GM12864 (cell line): Measurements from ENCODE around the gene CCT7.
"Not testable (repeated sequence)": the region's sequence is repeated elsewhere in the genome, so short reads cannot be mapped to it uniquely, and the experiment has no call there.

Experiments used
- DNase-seq: peaks from one replicate; pipeline ENCODE4 v3.0.0-alpha.2; 2011; ENCODE audit warnings: low read depth
- H3K4me3 ChIP-seq: 2 replicates; pipeline ENCODE4 v1.5.1; 2011; ENCODE audit warnings: mild to moderate bottlenecking, low read depth, low read length, control low read depth
- CTCF ChIP-seq: IDR thresholded peaks from 2 replicates; pipeline ENCODE4 v1.5.1; 2011; ENCODE audit warnings: low read depth, mild to moderate bottlenecking, moderate library complexity, low read length, control low read depth, inconsistent platforms; ENCODE audit errors: missing control alignments

The CCT7 gene

GRCh38 chr2:73233932-73234832, at the start of gene CCT7:
TSS of gene CCT7 (plus strand) at chr2:73234308. CDS start at chr2:73234379, 71 bp downstream.
- H3K4me3 ChIP-seq: peak within 1 kb of the TSS; percentile 78
- DNase-seq: peak; percentile 79
- no peak for TF ChIP-seq CTCF

- DNase-seq: no peak
- no peak for TF ChIP-seq CTCF
- H3K4me3 ChIP-seq: no peak overlapping the region
Measured at GRCh38 chr2:73185965-73186364, 48.1 kb upstream of the CCT7 start.

GRCh38 chr2:73187549-73187948, 46.6 kb upstream of the CCT7 start:
- no peak for TF ChIP-seq CTCF
- H3K4me3 ChIP-seq: no peak overlapping the region
- no peak for DNase-seq

- TF ChIP-seq CTCF: no peak
- DNase-seq: no peak
- H3K4me3 ChIP-seq: no peak overlapping the region
Measured at GRCh38 chr2:73197579-73197978, 36.5 kb upstream of the CCT7 start.

- not testable (repeated sequence) for DNase-seq
Measured at GRCh38 chr2:73200281-73200680, 33.8 kb upstream of the CCT7 start.

GRCh38 chr2:73202156-73203054, 31.7 kb upstream of the CCT7 start, which contains the start of gene NOTO:
TSS of gene NOTO (plus strand) at chr2:73202574. CDS start at chr2:73202667, 93 bp downstream.
- no peak for TF ChIP-seq CTCF
- no peak within 1 kb of the TSS for H3K4me3 ChIP-seq
- no peak for DNase-seq

More at GRCh38 chr2:73200281-73200680, 33.8 kb upstream of the CCT7 start:
- not testable (repeated sequence) for H3K4me3 ChIP-seq

- H3K4me3 ChIP-seq: no peak overlapping the region
- TF ChIP-seq CTCF: no peak
- DNase-seq: no peak
Measured at GRCh38 chr2:73203055-73203681, 30.9 kb upstream of the CCT7 start.
